ENCODE data around the gene YPEL4. TPM values are rescaled to one million over a fixed set of nuclear protein-coding genes. Genes with fewer than 3 reads are reported as not detected.
"Not testable (repeated sequence)": the region's sequence is repeated elsewhere in the genome, so short reads cannot be mapped to it uniquely, and the experiment has no call there.

The YPEL4 gene, protein sequence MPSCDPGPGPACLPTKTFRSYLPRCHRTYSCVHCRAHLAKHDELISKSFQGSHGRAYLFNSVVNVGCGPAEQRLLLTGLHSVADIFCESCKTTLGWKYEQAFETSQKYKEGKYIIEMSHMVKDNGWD
- polyA plus RNA-seq (ENCODE audit: insufficient read length), result 5.1 TPM
- long read RNA-seq, donor 1, result 0 reads
- long read RNA-seq, donor 2, result 0 reads
- long read RNA-seq, donor 3, partial matches to known transcripts, result 0 of 1 reads
- long read RNA-seq, donor 3, other reads (novel, unspliced or antisense), result 0 of 1 reads
- long read RNA-seq, donor 4, result 0 reads
- long read RNA-seq, donor 5, result 0 reads
- long read RNA-seq, donor 6, result 0 reads
- long read RNA-seq, donor 7, result 0 reads
- long read RNA-seq, donor 8, result 0 reads

DNA sequence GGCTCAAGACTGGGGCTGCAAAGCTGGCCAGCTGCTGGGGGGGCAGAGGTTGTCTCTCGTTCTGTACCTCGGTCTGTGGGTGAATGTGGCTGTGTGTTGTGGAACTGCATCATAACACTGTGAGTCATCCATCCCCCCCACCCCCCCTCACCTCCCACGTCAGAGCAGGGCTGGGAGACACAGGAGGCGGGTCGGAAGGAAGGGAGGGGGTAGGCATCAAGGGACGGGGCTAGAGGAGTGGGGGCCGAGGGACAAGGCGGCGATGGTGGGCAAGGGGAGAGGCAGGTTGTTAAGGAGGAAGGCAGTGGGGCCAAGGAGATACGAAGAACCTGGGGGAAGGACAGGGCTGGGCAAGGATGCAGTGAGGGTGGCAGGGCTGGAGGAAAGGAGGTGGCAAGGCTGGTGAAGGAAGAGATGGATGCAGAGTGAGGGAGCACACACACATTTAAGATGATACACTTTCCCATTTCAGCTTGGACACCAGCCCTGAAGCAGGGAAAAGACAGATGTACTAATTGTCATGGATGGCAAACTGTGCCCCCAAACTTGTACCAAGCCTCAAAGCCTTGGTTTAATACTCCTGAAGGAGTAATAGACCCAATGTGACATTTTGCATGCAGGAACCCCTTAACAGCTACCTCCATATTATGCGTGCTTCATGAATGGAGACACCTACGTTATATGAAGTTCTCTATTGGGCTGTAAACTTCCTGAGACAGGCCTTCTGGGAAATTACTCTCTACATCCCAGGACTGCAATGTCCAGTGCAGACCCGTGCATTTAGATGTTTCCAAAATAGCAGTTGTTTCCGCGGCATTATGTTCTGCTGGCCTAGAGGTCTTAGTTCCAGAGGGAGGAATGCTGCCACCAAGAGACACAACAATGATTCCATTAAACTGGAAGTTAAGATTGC lies at the start of gene YPEL4:
Gene YPEL4 (minus strand): TSS at position 87 of the 913 bp plus-strand sequence. CDS start 2,805 bp downstream, outside the sequence.
- no peak for DNase-seq

DNA sequence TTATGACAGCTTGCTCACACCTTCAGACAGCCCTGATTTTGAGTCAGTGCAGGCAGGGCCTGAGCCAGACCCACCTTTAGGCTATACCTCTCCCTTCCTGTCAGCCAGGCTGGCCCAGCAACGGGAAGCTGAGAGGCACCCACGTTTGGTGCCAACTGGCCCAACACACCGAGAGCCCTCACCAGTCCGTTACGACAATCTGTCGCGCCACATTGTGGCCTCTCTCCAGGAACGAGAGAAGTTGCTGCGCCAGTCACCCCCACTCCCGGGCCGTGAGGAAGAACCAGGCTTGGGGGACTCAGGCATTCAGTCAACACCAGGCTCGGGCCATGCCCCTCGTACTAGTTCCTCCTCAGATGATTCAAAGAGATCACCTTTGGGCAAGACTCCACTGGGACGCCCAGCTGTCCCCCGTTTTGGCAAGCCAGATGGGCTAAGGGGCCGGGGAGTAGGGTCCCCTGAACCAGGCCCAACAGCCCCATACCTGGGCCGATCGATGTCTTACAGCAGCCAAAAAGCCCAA lies 49.2 kb upstream of the YPEL4 start:
- no peak for DNase-seq

DNA sequence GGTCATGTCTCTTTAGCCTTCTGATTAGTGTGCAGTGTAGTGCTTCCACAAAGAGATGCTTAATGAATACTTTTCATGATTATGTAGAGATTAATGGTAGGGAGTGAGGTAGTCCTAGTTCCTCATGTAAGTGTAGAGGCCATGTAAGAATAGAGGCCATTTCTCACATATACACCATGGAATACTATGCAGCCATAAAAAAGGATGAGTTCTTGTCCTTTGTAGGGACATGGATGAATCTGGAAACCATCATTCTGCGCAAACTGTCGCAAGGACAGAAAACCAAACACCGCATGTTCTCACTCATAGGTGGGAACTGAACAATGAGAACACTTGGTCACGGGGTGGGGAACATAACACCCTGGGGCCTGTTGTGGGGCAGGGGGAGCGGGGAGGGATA lies 40.8 kb upstream of the YPEL4 start:
- not testable (repeated sequence) for DNase-seq

DNA sequence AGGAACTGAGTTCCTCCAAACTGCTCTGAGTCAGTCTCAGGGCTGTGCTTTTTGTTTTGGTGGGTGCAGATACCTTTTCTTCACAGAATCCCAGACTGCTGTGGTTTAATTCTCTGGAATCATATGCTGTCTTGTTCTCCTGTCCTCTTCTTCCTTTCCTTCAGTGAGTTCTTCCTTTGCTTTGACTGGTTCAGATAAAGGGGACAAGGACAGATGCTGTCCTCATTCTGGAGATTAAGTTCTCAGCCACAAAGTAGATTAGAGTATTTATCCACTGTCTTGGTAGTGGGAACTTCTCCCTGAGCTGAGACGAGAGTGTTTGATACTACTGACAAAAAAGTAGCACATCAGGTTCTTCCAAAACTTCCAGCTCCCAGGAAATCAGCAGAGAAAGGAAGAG lies 31.5 kb upstream of the YPEL4 start:
- no peak for DNase-seq

DNA sequence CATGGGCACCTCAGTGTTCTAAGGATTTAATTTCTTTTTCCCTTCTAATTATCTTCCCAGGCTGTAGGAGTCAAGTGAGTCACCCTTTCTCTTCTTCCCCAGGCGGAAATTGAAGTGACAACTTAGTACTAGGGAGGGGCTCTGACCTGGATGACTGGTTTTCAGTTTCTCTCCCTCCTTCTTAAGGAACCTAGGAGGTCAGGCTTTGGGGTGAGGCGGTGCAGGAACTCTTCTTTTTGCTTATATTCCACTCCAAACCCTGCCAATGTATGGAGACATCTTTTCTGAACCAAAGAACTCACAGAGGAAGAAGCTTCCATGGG lies 30.8 kb upstream of the YPEL4 start:
- DNase-seq, result no peak

DNA sequence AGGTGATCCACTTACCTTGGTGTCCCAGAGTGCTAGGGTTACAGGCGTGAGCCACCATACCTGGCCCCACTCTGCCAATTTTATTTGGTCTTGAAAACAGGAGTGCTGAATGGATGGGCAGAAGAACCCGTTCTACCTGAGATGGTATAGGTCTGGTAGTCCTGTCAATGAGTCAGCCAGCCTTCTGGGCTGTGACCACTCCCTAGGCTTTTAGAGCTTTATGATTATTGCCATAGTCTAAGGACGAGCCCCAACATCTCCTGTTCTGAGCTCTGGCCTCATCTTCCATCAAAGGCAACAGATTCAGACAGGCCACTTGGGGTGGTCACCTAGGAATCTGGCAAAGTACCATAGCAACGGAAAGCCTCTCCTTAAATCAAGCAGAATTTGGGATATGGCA lies 29.7 kb upstream of the YPEL4 start:
- DNase-seq, result no peak

DNA sequence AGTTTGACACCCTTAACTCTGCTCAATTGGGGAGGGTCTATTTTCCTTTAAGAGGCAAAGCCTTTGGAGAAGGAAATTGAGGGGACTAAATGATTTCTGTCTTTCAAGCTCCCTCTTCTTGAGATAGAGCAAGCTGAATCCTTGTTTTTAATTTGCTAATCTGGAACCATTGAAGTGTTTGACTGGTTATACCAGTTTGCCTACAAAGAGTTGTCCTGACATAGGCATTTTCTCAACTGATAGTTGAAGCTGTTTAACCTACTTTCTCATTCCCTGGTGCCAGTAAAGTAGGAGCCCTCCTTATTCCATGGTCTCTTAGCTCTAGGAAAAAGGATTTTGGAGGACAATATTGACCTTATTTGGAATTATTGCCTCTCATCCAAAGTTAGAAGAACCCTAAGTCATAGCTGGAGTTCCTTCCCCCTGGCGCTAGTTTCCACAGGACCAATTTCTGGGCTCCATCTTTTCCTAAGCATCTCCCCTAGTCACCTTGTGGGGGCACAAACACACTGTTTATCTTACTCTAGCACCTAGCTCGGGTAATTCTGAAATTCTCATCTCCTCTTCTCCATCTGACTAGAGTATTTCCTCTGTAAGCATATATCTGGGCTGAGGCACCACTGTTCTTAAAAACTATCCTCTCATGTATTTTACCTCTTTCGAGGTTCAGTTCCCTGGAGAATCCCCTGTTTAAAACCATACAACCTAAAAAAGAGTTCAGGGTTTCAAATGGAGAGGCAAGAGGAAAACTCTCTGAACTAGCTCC lies 25.6 kb upstream of the YPEL4 start:
- DNase-seq, result no peak

DNA sequence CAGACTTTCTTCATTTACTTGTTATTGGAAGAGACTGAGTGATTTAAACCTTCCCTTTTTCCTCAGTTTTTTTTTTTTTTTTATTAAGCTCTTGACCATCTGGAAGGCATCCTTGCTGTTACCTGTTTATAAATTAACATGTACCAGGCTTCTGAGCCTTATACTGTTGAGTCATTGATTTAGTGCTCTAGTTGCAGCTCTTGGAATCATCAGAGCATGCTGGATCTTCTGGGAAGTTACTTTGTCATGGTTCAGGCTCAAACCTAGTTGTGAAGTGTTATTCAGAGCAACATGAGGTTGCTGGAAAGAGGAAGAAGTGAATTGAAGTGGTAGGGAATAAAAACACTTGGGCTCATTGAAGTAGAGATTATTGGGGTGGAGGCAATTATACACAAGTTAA lies 24.5 kb upstream of the YPEL4 start:
- DNase-seq, result no peak

DNA sequence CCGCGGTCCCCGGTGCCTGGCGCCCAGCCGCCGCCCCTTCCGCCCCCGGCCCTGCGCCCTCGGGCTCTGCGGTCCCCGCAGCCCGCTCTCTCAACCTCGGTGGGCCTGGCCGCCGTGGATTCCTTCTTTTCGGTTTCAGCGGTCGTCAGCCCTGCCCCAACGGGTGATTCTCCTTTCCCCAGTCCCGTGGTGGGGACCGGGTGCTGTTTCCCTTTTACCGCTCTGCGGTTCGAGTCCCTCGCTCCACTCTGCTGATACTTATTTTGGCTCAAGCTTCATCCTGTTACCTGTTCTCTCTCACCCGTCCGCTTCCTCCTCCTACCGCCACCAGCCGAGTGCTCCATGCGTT lies 18.7 kb upstream of the YPEL4 start:
- no peak for DNase-seq

DNA sequence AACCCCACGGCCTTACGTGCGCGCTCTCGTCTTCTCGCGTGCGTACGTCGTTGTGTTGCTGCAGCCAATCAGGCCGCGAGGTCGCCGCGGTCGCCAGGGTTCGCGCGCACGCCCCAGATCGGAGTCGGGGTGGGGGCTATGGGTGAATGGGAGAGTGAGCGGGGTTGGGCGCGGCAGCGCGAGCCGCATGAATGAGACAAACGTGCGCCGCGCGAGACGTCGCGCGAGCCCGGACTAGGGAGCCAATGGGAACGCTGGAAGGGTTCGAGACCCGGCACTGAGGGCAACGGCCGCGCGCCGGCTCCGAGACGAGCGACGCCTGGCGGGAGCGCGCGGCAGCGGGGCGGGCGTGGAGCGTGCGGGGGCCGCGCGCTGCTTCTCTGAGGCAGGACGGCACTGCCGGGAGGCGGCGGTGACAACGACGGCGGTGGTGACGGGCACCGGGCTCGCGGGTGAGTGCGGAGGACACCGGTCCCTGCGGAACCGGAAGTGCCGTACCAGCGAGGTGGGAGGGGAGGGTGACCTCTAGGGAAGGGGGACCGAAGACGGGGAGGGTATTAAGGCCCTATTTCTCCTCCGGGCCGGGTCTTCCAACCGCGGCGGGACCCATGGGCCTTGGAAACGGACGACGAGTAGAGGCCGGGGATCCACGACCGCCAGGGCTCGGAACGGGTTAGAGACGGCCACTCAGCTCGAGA lies 18.2 kb upstream of the YPEL4 start, which contains the start of gene ZDHHC5:
Gene ZDHHC5 (plus strand): TSS at position 379 of the 698 bp plus-strand sequence. CDS start 4,977 bp downstream, outside the sequence.
- DNase-seq, result peak; percentile 99

DNA sequence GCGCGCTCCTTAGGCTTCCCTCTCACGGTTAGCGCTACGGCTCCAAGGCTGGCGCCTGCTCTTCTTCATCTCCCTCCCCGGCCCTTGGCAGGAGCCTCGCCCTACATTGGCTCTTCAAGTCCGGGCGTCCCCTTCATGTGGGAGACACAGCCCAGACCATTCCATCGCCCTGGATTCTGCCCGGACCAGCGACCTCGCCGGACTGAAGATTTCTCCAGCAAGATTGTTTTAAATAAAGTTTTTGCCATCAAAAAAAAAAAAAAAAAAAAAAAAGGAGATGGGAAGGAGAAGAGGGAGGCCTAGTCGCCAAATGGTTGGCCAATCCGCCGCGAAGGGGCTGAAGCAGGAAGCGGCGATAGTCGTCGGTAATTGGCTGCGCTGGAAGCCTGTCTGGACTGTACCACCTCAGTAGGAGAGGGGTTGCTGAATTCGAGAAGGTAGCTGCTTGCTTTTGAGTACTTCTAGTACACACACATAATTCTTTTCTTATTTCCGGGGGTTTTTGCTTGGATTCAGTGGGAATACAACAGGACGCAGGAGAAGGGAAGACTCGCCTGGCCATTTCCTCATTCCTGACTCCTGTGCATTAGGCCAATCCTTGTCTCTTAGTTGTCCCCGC lies 17.5 kb upstream of the YPEL4 start:
- peak; percentile 96 for DNase-seq

DNA sequence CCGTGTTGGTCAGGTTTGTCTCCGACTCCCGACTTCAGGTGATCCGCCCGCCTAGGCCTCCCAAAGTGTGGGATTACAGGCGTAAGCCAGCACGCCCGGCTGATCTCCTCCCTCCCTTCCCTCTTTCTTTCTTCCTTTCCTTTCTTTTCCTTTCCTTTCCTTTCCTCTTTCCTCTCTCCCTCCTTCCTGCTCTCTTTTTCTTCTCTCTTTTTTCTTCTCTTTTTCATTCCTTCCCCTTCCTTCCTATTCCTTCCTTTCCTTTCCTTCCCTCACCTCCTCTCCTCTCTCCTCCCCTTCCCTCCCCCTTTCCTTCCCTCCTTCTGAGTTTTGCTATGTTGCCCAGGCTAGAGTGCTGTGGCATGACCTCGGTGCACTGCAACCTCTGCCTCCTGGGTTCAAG lies 14.3 kb upstream of the YPEL4 start:
- no peak for DNase-seq

DNA sequence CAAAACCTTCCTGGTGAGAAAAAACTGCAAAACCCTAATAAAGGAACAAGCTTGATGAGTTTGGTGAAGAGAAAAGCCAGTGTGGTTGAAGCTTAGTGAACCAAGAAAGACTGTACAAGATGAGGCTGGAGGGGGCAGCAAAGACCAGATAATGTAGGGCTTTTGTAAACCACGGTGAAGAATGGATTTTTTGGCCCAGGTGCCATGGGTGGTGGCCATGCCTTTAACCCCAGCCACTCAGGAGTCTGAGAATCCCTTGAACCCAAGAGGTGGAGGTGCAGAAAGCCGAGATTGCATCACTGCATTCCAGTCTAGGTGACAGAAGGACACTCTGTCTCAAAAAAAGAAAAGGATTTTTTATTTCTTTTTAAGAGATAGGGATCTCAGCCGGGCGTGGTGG lies 13.2 kb upstream of the YPEL4 start:
- no peak for DNase-seq

DNA sequence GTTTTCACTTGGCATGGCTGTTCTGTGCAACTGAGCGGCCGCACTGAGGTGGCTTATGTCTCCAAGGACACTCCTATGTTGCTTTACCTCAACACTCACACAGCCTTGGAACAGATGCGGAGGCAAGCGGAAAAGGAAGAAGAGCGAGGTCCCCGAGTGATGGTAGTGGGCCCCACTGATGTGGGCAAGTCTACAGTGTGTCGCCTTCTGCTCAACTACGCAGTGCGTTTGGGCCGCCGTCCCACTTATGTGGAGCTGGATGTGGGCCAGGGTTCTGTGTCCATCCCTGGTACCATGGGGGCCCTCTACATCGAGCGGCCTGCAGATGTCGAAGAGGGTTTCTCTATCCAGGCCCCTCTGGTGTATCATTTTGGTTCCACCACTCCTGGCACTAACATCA lies 10.0 kb upstream of the YPEL4 start:
- no peak for DNase-seq

DNA sequence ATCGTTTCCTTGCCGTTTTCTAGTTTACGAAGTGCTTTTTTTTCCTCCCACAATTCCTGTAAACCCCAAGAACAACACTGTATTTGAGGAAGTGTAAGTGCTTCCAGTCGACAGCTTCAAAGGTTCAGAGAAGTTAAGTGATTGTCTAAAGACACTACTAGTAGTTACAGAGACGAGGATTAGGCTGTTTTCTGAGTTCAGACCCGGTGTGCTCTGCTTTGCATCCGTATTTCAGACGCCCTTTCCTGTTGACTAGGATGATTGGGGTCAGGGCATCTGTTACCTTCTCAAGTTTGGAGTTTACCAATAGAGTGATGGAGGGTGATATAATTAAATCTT lies 8.3 kb upstream of the YPEL4 start:
- DNase-seq, result no peak

DNA sequence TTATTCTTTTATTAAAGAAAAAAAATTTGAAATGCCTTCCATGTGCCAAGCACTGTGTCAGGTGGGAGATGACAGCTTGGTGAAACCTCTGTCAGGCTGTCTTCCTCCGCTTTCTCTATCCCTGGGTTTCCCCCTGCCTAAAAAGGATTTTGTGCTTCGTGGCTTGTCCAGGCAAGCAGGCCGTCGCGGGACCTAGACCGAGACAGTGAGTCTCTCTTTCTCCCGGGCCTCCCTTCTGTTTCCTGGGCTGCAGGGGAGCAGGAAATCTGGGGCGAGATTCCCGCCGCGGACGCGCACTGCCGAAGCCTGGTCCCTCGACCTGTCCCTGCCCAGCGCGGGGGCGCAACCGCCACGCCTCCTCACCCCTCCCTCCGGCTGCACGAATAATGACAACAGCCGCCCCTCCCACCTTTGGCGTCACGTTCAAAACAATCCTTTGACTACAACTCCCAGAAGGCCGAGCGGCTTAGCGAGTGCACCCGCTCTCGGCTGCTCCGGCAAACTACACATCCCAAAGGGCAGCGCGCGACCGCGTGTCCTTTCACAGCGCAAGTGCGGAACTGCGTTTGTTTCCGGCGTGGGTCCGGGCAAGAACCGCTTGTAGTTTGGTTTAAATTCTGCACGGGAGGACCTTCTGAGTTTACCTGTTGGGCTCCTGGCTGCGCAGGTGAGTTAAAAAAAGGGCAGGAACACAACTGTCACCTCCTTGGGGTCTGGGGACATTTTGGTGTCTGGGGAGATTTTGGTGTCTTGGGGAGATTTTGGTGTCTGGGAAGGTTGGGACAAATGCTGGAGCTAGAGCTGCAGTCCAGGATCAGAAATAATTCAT lies 7.7 kb upstream of the YPEL4 start, which contains the start of gene CLP1:
Gene CLP1 (plus strand): TSS at position 569 of the 829 bp plus-strand sequence. CDS start 1,715 bp downstream, outside the sequence.
- DNase-seq, result peak; percentile 100

DNA sequence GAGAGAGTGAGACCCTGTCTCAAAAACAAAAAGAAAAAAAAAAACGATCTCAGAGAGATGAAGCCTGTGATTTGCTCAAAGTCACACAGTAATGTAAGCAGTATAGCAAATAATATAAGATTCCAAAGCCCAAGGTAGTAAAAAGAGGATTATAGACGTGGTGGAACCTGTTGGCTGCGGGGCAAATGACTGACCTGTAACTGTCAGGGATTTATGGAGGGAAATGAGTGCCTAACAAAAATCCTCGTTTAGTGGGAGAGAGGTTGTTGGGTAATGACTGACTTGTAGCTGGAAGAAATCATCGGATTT lies 7.1 kb upstream of the YPEL4 start:
- DNase-seq, result no peak

DNA sequence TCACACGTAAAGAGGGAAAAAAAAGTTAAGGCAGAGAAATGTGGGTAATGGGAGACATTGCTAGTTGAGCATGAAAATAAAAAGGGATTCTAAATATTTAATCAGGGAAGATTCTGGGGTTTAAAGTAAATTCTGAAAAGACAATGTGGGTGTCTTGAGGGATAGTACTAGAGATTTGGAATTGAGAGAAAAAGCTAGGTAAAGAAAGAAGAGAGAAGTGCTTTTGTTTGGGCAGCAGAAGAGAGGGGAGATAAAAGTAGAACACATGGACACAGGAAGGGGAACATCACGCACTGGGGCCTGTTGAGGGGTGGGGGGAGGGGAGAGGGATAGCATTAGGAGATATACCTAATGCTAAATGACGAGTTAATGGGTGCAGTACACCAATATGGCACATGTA lies 3.5 kb upstream of the YPEL4 start:
- no peak for DNase-seq

DNA sequence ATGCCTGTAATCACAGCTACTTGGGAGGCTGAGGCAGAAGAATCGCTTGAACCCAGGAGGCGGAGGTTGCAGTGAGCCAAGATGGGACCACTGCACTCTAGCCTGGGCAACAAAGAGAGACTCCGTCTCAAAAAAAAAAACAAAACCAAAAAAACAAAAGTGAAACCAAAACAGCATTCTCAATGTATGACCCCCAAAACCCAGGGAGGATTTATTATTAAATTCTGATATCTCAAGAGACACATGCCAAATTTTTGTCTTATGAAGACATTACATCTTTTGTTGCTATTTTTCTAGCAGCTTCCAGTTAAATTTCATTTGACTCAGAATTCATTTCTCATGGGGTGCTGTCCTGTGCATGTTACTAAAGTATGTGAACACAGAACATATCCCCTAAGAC lies 3.0 kb upstream of the YPEL4 start:
- no peak for DNase-seq

DNA sequence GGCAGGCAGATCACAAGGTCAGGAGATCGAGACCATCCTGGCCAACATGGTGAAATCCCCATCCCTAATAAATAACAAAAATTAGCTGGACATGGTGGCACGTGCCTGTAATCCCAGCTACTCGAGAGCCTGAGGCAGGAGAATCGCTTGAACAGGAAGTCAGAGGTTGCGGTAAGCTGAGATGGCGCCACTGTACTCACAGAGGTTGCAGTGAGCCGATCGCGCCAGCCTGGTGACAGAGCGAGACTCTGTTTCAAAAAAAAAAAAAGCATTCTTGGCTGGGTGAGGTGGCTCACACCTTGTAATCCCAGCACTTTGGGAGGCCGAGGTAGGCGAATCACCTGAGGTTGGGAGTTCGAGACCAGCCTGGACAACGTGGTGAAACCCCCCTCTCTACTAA lies 2.5 kb upstream of the YPEL4 start:
- DNase-seq, result not testable (repeated sequence)

DNA sequence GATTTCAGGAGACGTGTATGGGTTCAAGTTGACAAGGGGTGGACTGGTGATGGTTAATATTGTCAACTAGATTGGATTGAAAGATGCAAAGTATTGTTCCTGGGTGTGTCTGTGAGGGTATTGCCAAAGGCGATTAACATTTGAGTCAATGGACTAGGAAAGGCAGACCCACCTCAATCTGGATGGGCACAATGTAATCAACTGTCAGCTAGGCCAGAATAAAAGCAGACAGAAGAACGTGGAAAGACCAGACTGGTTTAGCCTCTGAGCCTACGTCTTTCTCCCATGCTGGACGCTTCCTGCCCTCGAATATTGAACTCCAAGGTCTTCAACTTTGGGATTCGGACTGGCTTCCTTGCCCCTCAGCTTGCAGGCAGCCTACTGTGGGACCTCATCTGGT lies 1.7 kb upstream of the YPEL4 start:
- DNase-seq, result no peak
